PC-3 (cell line): Measurements from ENCODE around the gene NCF4.

Source experiments
- CTCF ChIP-seq: fragments of 300-600 bp; sonication (generic); conservative IDR thresholded peaks from 2 replicates; pipeline ENCODE4 v1.5.1; 2017; ENCODE audit warnings: antibody characterized with exemption, low read depth, mild to moderate bottlenecking, low read length
- EZH2 ChIP-seq: fragments of 300-600 bp; sonication (generic); IDR thresholded peaks from one replicate; pipeline ENCODE4 v1.6.1; 2017; ENCODE audit warnings: antibody characterized with exemption, mild to moderate bottlenecking, low read length; ENCODE audit not compliant: unreplicated experiment

DNA sequence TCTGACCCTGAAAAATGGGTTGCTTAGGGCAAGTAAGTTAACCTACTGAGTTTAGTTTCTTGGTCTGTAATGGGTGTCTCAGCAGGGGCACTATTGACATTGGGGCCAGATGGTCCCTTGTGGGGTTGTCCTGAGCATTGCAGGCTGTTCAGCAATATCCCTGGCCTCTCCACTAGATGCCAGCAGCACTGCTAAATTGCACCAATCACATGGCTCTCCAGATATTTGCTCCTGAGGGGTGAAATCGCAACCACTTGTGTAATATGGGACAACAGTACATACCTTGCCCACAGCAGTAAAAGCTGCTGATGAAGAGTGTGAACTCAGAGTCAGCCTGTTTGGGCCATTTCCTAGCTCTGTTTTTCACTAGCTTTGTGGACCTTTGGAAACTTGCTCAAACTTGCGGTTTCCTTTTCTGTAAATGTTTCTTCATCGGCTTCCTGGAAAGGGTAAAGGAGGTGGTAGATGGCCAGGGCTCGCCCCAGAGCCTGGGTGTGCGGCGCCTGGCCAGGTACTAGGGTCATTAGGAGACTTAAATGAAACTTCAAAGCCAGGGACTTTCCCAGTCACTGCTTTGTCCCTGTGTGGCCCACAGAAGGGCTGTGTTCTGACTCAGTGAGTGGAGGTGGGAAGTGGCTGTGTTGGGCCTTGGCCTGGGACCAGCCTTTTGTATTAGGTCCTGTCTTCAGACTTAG lies 13.0 kb downstream of the NCF4 start:
- peak; percentile 53; the same call in 1 of the 2 replicates for TF ChIP-seq CTCF
- no peak for TF ChIP-seq EZH2
